SU-DHL-6 (cell line): ENCODE measurements around the gene NRP1.

Experiments
- EZH2phosphoT487 ChIP-seq: fragments of 200-600 bp; sonication (generic), shearing (Covaris generic); conservative IDR thresholded peaks from 2 replicates; pipeline ENCODE4 v1.6.1; 2018; ENCODE audit warnings: mild to moderate bottlenecking, antibody characterized with exemption, low read length, moderate library complexity, mixed read lengths
- TF ChIP-seq, protein P1 (sequence below): fragments of 200-600 bp; sonication (generic); IDR thresholded peaks from one replicate; pipeline ENCODE4 v1.5.1; 2017; ENCODE audit warnings: antibody characterized with exemption, mild to moderate bottlenecking, low read length, moderate library complexity; ENCODE audit not compliant: insufficient read depth, poor library complexity, severe bottlenecking

- TF ChIP-seq, protein P1, sequence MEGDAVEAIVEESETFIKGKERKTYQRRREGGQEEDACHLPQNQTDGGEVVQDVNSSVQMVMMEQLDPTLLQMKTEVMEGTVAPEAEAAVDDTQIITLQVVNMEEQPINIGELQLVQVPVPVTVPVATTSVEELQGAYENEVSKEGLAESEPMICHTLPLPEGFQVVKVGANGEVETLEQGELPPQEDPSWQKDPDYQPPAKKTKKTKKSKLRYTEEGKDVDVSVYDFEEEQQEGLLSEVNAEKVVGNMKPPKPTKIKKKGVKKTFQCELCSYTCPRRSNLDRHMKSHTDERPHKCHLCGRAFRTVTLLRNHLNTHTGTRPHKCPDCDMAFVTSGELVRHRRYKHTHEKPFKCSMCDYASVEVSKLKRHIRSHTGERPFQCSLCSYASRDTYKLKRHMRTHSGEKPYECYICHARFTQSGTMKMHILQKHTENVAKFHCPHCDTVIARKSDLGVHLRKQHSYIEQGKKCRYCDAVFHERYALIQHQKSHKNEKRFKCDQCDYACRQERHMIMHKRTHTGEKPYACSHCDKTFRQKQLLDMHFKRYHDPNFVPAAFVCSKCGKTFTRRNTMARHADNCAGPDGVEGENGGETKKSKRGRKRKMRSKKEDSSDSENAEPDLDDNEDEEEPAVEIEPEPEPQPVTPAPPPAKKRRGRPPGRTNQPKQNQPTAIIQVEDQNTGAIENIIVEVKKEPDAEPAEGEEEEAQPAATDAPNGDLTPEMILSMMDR: no peak
- TF ChIP-seq EZH2phosphoT487: no peak
These were observed 105.1 kb downstream of the NRP1 start for GRCh38 chr10:33229252-33229948.
